HG03342 (cell line): Measurements from ENCODE around the gene PIGZ.
A peak's percentile ranks its signal among the peaks of the same experiment; 100 is the strongest.

Experiments used
- ATAC-seq: cut with Tn5 transposase; IDR thresholded peaks from one replicate; pipeline ENCODE4 v1.9.1; 2021; ENCODE audit warnings: mild to moderate bottlenecking, moderate library complexity; ENCODE audit not compliant: unreplicated experiment

PIGZ gene

GRCh38 chr3:197002701-197003454 lies 34.2 kb upstream of the PIGZ start:
- ATAC-seq: peak; percentile 65

- ATAC-seq: peak; percentile 16
Observed at GRCh38 chr3:197001972-197002700, 33.5 kb upstream of the PIGZ start.

- ATAC-seq: no peak
Observed at GRCh38 chr3:197001106-197001971, 32.7 kb upstream of the PIGZ start.

GRCh38 chr3:197000211-197000610 lies 31.6 kb upstream of the PIGZ start:
- no peak for ATAC-seq

- no peak for ATAC-seq
Observed at GRCh38 chr3:196998966-196999760, 30.5 kb upstream of the PIGZ start.

GRCh38 chr3:196997311-196997710 lies 28.7 kb upstream of the PIGZ start:
- ATAC-seq: no peak

GRCh38 chr3:196996454-196997265 lies 28.0 kb upstream of the PIGZ start:
- no peak for ATAC-seq

GRCh38 chr3:196995646-196996355 lies 27.2 kb upstream of the PIGZ start:
- ATAC-seq: no peak

- no peak for ATAC-seq
Observed at GRCh38 chr3:196995027-196995426, 26.4 kb upstream of the PIGZ start.

GRCh38 chr3:196994056-196994455 lies 25.4 kb upstream of the PIGZ start:
- ATAC-seq: no peak

GRCh38 chr3:196992461-196993065 lies 23.9 kb upstream of the PIGZ start:
- ATAC-seq: no peak

- ATAC-seq: no peak
Observed at GRCh38 chr3:196991581-196992460, 23.2 kb upstream of the PIGZ start.

GRCh38 chr3:196990601-196991007 lies 22.0 kb upstream of the PIGZ start:
- ATAC-seq: no peak

- no peak for ATAC-seq
Observed at GRCh38 chr3:196989721-196990262, 21.2 kb upstream of the PIGZ start.

- no peak for ATAC-seq
Observed at GRCh38 chr3:196988241-196989029, 19.8 kb upstream of the PIGZ start.

GRCh38 chr3:196987022-196987421 lies 18.4 kb upstream of the PIGZ start:
- no peak for ATAC-seq
